Adrenal gland (tissue), 19 donors: ENCODE results near the gene RNF44. TPM values are rescaled to one million over a fixed set of nuclear protein-coding genes. Genes with fewer than 3 reads are reported as not detected.
A peak's percentile ranks its signal among the peaks of the same experiment; 100 is the strongest.

Experiments
- DNase-seq, 7 donors: peaks; one replicate each; pipeline ENCODE4 v3.0.0-alpha.2; 2019 to 2020
- H3K27ac ChIP-seq, 5 donors: fragments of 200-600 bp; sonication (generic) in 4 of 5; 1 replicate in 3 of 5; 2 replicates in 2 of 5; pipeline versions ENCODE4 v1.5.1 to v1.8.0; 2016 to 2020; ENCODE audit warnings: mild to moderate bottlenecking in 1 of 5
- H3K27me3 ChIP-seq: fragments of 200-600 bp; 2 replicates; pipeline ENCODE4 v1.8.0; 2021
- H3K36me3 ChIP-seq, 2 donors: fragments of 200-600 bp; replicated peaks in 1 of 2; 1 replicate in 1 of 2; 2 replicates in 1 of 2; pipeline versions ENCODE4 v1.5.1 to v1.8.0; 2018 to 2022
- H3K4me1 ChIP-seq, 2 donors: fragments of 200-600 bp; replicated peaks in 1 of 2; 1 replicate in 1 of 2; 2 replicates in 1 of 2; pipeline versions ENCODE4 v1.5.1 to v1.8.0; 2018 to 2021
- H3K4me3 ChIP-seq, 4 donors: fragments of 200-600 bp; sonication (generic) in 3 of 4; one replicate each; pipeline ENCODE4 v1.5.1; 2016 to 2018
- H3K9me3 ChIP-seq, 3 donors: fragments of 200-600 bp; sonication (generic) in 1 of 3; replicated peaks in 1 of 3; 1 replicate in 2 of 3; 2 replicates in 1 of 3; pipeline versions ENCODE4 v1.5.1 to v1.8.0; 2016 to 2021
- CTCF ChIP-seq, 6 experiments: fragments of 450-650 bp in 4 of 6; fragments of 200-600 bp in 2 of 6; sonication (generic) in 1 of 6; IDR thresholded peaks; 1 replicate in 5 of 6; 2 replicates in 1 of 6; pipeline versions ENCODE4 v1.5.1 to v1.8.0; 2016 to 2021; ENCODE audit warnings: antibody characterized with exemption in 6 of 6, mild to moderate bottlenecking in 2 of 6, moderate library complexity in 1 of 6
- POLR2A ChIP-seq, 2 donors: fragments of 450-650 bp; IDR thresholded peaks; one replicate each; pipeline ENCODE4 v1.6.1; 2017; ENCODE audit warnings: antibody characterized with exemption in 2 of 2, mild to moderate bottlenecking in 2 of 2, moderate library complexity in 1 of 2
- WGBS, 4 donors: extraction: QIAGEN DNeasy Blood & Tissue Kit in 2 of 4; methylation state at CpG; one replicate each; pipeline versions ENCODE4 v1.1.5 to v1.1.7; 2013 to 2017; 5-methylcytosine and 5-hydroxymethylcytosine counted together
- intact Hi-C, 2 donors: fragments of 100-400 bp; cut with DNase I; formaldehyde crosslinking; loops; one replicate each; pipeline versions ENCODE4 v1.14.1 to v1.15.0; 2022 to 2023
- long read RNA-seq, 10 donors: library from polyadenylated mRNA in 3 of 10; unstranded in 2 of 10; stranded (forward) in 1 of 10; transcript quantifications; one replicate each; pipeline ENCODE4 v2.0.0 and lab custom pipeline, GENCODE V29; 2021 to 2026
- polyA plus RNA-seq, 3 donors: library from polyadenylated mRNA; stranded (reverse); fragments of 200-250 nt in 2 of 3; fragments of 350-450 nt in 1 of 3; fragmentation: Illumina TruSeq in 1 of 3; extraction: RNeasy Lipid Tissue Mini Kit (QIAGEN cat#74804) in 1 of 3; gene quantifications; one replicate each; pipeline ENCODE4 v1.2.3, GENCODE V29; 2013 to 2014
- total RNA-seq, 9 donors: library from RNA; depleted of rRNA in 4 of 9; stranded (reverse); fragments of >200 nt in 4 of 9; fragments of 120-200 nt in 1 of 9; fragmentation: NEBNext Ultra II Directional in 1 of 9; extraction: Animal tissue kit (Norgen Biotek cat#: 25700) in 1 of 9; gene quantifications; one replicate each; pipeline versions ENCODE4 v1.1.0 to v1.2.4, GENCODE V29; 2013 to 2023
- donor health status: healthy with polysubstance abuse.
- donor health status: Bipolar disorder and iron deficiency.
- donor health status: DM: yes; HTN: yes; CAD: no.
- donor health status: DM: no; HTN: no; CAD: no.
- donor health status: DM: no; HTN: no; CAD: no.
- donor health status: DM: yes; HTN: yes; CAD: no.

RNF44 gene
- total RNA-seq (10 to 100 TPM in 8 of 9 donors, 1 to 10 TPM in 1; 6.9 to 65.7 (median 25.3) TPM), polyA plus RNA-seq (10 to 100 TPM in 2 of 3 donors, 1 to 10 TPM in 1; 5.3 to 43.1 (median 16.4) TPM)
- long read RNA-seq, donor 1, partial matches to known transcripts: 0 of 1 reads
- long read RNA-seq, donor 1, other reads (novel, unspliced or antisense): 0 of 1 reads
- long read RNA-seq, donor 2, partial matches to known transcripts: 0 of 1 reads
- long read RNA-seq, donor 2, other reads (novel, unspliced or antisense): 0 of 1 reads
- long read RNA-seq, donor 3, partial matches to known transcripts: 0 of 1 reads
- long read RNA-seq, donor 3, other reads (novel, unspliced or antisense): 0 of 1 reads
- long read RNA-seq, donor 4, partial matches to known transcripts: 1 of 5 reads
- long read RNA-seq, donor 4, other reads (novel, unspliced or antisense): 4 of 5 reads
- long read RNA-seq, donor 5, partial matches to known transcripts: 2 of 5 reads
- long read RNA-seq, donor 5, other reads (novel, unspliced or antisense): 3 of 5 reads
- long read RNA-seq, donor 6, partial matches to known transcripts: 0 of 5 reads
- long read RNA-seq, donor 6, other reads (novel, unspliced or antisense): 5 of 5 reads
- long read RNA-seq, donor 7, partial matches to known transcripts: 0 of 2 reads
- long read RNA-seq, donor 7, other reads (novel, unspliced or antisense): 0 of 2 reads
- long read RNA-seq, donor 8, full-length matches to known transcripts: 4 of 4 reads
- long read RNA-seq, donor 8, partial matches to known transcripts: 0 of 4 reads
- long read RNA-seq, donor 8, other reads (novel, unspliced or antisense): 0 of 4 reads
- long read RNA-seq, donor 9, partial matches to known transcripts: 0 of 1 reads
- long read RNA-seq, donor 9, other reads (novel, unspliced or antisense): 0 of 1 reads
- long read RNA-seq, donor 10, full-length matches to known transcripts: 2 of 2 reads
- long read RNA-seq, donor 10, partial matches to known transcripts: 0 of 2 reads
- long read RNA-seq, donor 10, other reads (novel, unspliced or antisense): 0 of 2 reads

- Histone ChIP-seq H3K4me3 (peak within 1 kb of the TSS; percentile 63 to 88 (median 74)), H3K27me3 (no peaks in the 10 kb centered on the region), H3K9me3 (no peaks in the 10 kb centered on the region), H3K36me3 (peaks cover 0 to under 1% of the 10 kb centered on the region in 2 donors), H3K27ac (peak within 1 kb of the TSS; percentile 85 to 98 (median 92)), H3K4me1 (peaks cover 26 to 50% of the 10 kb centered on the region in 2 donors)
- intact Hi-C loops: loop anchor here in 1 of 2 donors (5.0 kb wide), 1 partner anchor 120 kb away; the partner anchor contains the start of gene CLTB
- peak; percentile 97 to 99 (median 98) for DNase-seq
- TF ChIP-seq CTCF (IDR thresholded peaks at IDR 0.05): no peak
- TF ChIP-seq POLR2A (IDR thresholded peaks at IDR 0.05): peak; percentile 67 to 82
- 0 to 1% (median 0%) methylated on average over 2 to 63 of the region's 63 CpGs for WGBS, 4 donors
Observed at GRCh38 chr5:176536902-176537553, at the start of gene RNF44. Gene RNF44, minus strand, starts transcription at chr5:176537402. Its CDS starts 4,930 bp downstream, at chr5:176532472.

DNA sequence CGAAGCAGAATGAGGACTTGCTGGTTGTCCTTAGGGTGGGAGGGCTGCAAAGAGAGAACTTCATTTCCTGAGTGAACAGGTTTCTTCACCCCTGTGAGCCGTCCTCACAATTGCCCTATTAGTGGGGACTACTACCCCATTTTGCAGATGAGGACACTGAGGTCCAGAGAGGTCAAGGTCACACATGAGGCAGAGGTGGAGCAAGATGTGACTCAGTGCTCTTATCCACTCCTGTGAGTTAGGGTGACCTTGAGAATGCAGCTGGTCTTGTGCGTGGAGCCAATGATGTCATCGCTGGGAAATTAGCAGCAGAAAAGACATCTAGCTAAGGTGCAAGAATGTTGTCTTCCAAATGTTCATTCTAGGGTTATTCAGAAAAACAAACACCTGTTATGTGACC lies 45.9 kb upstream of the RNF44 start:
- Histone ChIP-seq H3K9me3 (no peaks in the 10 kb centered on the region), H3K27me3 (no peaks in the 10 kb centered on the region), H3K36me3 (no peaks in the 10 kb centered on the region), H3K27ac (no peak overlapping the region), H3K4me1 (no peaks in the 10 kb centered on the region), H3K4me3 (no peak overlapping the region)
- peak; percentile 49 to 74 (median 69) for DNase-seq
- TF ChIP-seq POLR2A (IDR thresholded peaks at IDR 0.05): no peak
- no peak for TF ChIP-seq CTCF (IDR thresholded peaks at IDR 0.05)
- intact Hi-C loops: no loop called here
- WGBS, 4 donors: 59 to 69% (median 66%) methylated on average over 4 of the region's 4 CpGs

DNA sequence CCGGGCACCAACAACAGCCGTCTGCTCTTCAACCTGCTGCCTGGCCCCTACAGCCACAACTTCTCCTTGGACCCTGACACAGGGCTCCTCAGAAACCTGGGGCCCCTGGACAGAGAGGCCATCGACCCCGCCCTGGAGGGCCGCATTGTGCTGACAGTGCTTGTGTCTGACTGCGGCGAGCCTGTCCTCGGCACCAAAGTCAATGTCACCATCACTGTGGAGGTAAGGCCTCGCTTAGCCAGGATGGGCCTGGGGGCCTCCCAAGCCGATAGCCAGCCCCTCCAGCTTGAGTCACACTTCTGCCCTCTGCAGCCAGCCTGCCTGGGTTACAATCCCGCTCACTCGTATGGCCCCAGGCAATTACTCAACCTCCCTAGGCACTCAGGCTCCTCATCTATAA lies 44.2 kb upstream of the RNF44 start:
- 91 to 95% (median 92%) methylated on average over 4 to 12 of the region's 12 CpGs for WGBS, 4 donors
- intact Hi-C loops: no loop called here

More for the DNA sequence above, 44.2 kb upstream of the RNF44 start:
- TF ChIP-seq POLR2A (IDR thresholded peaks at IDR 0.05): no peak
- no peak for TF ChIP-seq CTCF (IDR thresholded peaks at IDR 0.05)
- H3K27ac ChIP-seq: no peak overlapping the region
- DNase-seq: no peak
- H3K9me3 ChIP-seq: no peaks in the 10 kb centered on the region
- H3K36me3 ChIP-seq: no peaks in the 10 kb centered on the region
- H3K4me3 ChIP-seq: no peak overlapping the region
- no peaks in the 10 kb centered on the region for H3K27me3 ChIP-seq
- no peaks in the 10 kb centered on the region for H3K4me1 ChIP-seq
